ENCODE measurements around the gene THAP3.
"Not testable (repeated sequence)": the region's sequence is repeated elsewhere in the genome, so short reads cannot be mapped to it uniquely, and the experiment has no call there.

The THAP3 gene

GRCh38 chr1:6591222-6591621 lies 33.4 kb upstream of the THAP3 start:
- no peak for DNase-seq (ENCODE audit: low spot score)

- no peak for DNase-seq (ENCODE audit: low spot score)
Measured at GRCh38 chr1:6591644-6592043, 33.0 kb upstream of the THAP3 start.

- no peak for DNase-seq (ENCODE audit: low spot score)
Measured at GRCh38 chr1:6592441-6592840, 32.2 kb upstream of the THAP3 start.

- no peak for DNase-seq (ENCODE audit: low spot score)
Measured at GRCh38 chr1:6592865-6593593, 31.6 kb upstream of the THAP3 start.

GRCh38 chr1:6593810-6594209 lies 30.9 kb upstream of the THAP3 start:
- DNase-seq (ENCODE audit: low spot score), result no peak

- no peak for DNase-seq (ENCODE audit: low spot score)
Measured at GRCh38 chr1:6594977-6595740, 29.5 kb upstream of the THAP3 start.

GRCh38 chr1:6596351-6596750 lies 28.3 kb upstream of the THAP3 start:
- no peak for DNase-seq (ENCODE audit: low spot score)

GRCh38 chr1:6596886-6597776 lies 27.5 kb upstream of the THAP3 start:
- DNase-seq (ENCODE audit: low spot score), result no peak

GRCh38 chr1:6597777-6598131 lies 26.9 kb upstream of the THAP3 start:
- no peak for DNase-seq (ENCODE audit: low spot score)

- no peak for DNase-seq (ENCODE audit: low spot score)
Measured at GRCh38 chr1:6599141-6599975, 25.3 kb upstream of the THAP3 start.

- DNase-seq (ENCODE audit: low spot score), result not testable (repeated sequence)
Measured at GRCh38 chr1:6599991-6600390, 24.7 kb upstream of the THAP3 start.

- DNase-seq (ENCODE audit: low spot score), result peak; percentile 38
Measured at GRCh38 chr1:6600410-6601048, 24.1 kb upstream of the THAP3 start.

GRCh38 chr1:6601049-6601922 lies 23.4 kb upstream of the THAP3 start:
- DNase-seq (ENCODE audit: low spot score), result peak; percentile 91

GRCh38 chr1:6601923-6602668 lies 22.6 kb upstream of the THAP3 start:
- DNase-seq (ENCODE audit: low spot score), result peak; percentile 66

GRCh38 chr1:6602669-6603237 lies 21.9 kb upstream of the THAP3 start, which contains the start of gene KLHL21:
Gene KLHL21 (minus strand): TSS chr1:6602869. CDS start chr1:6602817, 52 bp downstream.
- DNase-seq (ENCODE audit: low spot score), result peak; percentile 93

GRCh38 chr1:6603238-6603914 lies 21.3 kb upstream of the THAP3 start:
- DNase-seq (ENCODE audit: low spot score), result peak; percentile 57

GRCh38 chr1:6603915-6604558 lies 20.6 kb upstream of the THAP3 start:
- peak; percentile 80 for DNase-seq (ENCODE audit: low spot score)
